H9 (cell line): ENCODE results near the gene ATG7. TPM values are rescaled to one million over a fixed set of nuclear protein-coding genes. Genes with fewer than 3 reads are reported as not detected.

Experiments used
- DNase-seq: peaks from one replicate; pipeline ENCODE4 v3.0.0-alpha.2; 2017
- H2AFZ ChIP-seq: one replicate; pipeline ENCODE4 v1.6.1; 2013; ENCODE audit warnings: mild to moderate bottlenecking, low read length, control low read depth, moderate library complexity
- H2AK5ac ChIP-seq: 2 replicates; pipeline ENCODE4 v1.6.1; 2013; ENCODE audit warnings: low read length, control low read depth, mixed read lengths; ENCODE audit not compliant: insufficient read length
- H2BK120ac ChIP-seq: one replicate; pipeline ENCODE4 v1.6.1; 2013; ENCODE audit warnings: low read depth, mild to moderate bottlenecking, low read length, control low read depth, inconsistent platforms; ENCODE audit not compliant: poor library complexity, severe bottlenecking
- H2BK12ac ChIP-seq: 2 replicates; pipeline ENCODE4 v1.6.1; 2013; ENCODE audit warnings: low read length, control low read depth, mixed read lengths, low read depth; ENCODE audit not compliant: insufficient read length
- H2BK15ac ChIP-seq: 2 replicates; pipeline ENCODE4 v1.6.1; 2013; ENCODE audit warnings: low read depth, low read length, control low read depth
- H2BK20ac ChIP-seq: one replicate; pipeline ENCODE4 v1.6.1; 2013; ENCODE audit warnings: low read depth, mild to moderate bottlenecking, low read length, control low read depth, inconsistent platforms; ENCODE audit not compliant: poor library complexity, severe bottlenecking
- H2BK5ac ChIP-seq: 2 replicates; pipeline ENCODE4 v1.6.1; 2013; ENCODE audit warnings: low read length, control low read depth, mixed read lengths; ENCODE audit not compliant: insufficient read length
- H3K14ac ChIP-seq: 2 replicates; pipeline ENCODE4 v1.6.1; 2013; ENCODE audit warnings: low read length, control low read depth; ENCODE audit not compliant: insufficient read depth
- H3K18ac ChIP-seq: 2 replicates; pipeline ENCODE4 v1.6.1; 2013; ENCODE audit warnings: low read depth, mild to moderate bottlenecking, mixed read lengths, low read length, control low read depth; ENCODE audit not compliant: insufficient read length
- H3K23ac ChIP-seq: 2 replicates; pipeline ENCODE4 v1.6.1; 2013; ENCODE audit warnings: low read length, control low read depth, mixed read lengths, low read depth; ENCODE audit not compliant: insufficient read length
- H3K23me2 ChIP-seq: 2 replicates; pipeline ENCODE4 v1.6.1; 2013; ENCODE audit warnings: low read depth, mild to moderate bottlenecking, mixed read lengths, low read length, control low read depth; ENCODE audit not compliant: insufficient read length, poor library complexity, severe bottlenecking
- H3K27ac ChIP-seq: 2 replicates; pipeline ENCODE4 v1.5.1; 2013; ENCODE audit warnings: low read length, control low read depth, mixed read lengths, low read depth; ENCODE audit not compliant: insufficient read length
- H3K27me3 ChIP-seq: 2 replicates; pipeline ENCODE4 v1.6.1; 2013; ENCODE audit warnings: low read length, control low read depth, inconsistent platforms; ENCODE audit not compliant: insufficient read depth
- H3K4ac ChIP-seq: 2 replicates; pipeline ENCODE4 v1.6.1; 2013; ENCODE audit warnings: low read depth, mild to moderate bottlenecking, control low read depth, inconsistent platforms, low read length, moderate library complexity
- H3K4me1 ChIP-seq: 2 replicates; pipeline ENCODE4 v1.6.1; 2013; ENCODE audit warnings: low read length, control low read depth, inconsistent platforms; ENCODE audit not compliant: insufficient read depth
- H3K4me2 ChIP-seq: 2 replicates; pipeline ENCODE4 v1.6.1; 2013; ENCODE audit warnings: low read length, control low read depth, mixed read lengths; ENCODE audit not compliant: insufficient read length, insufficient read depth
- H3K56ac ChIP-seq: 2 replicates; pipeline ENCODE4 v1.6.1; 2013; ENCODE audit warnings: low read depth, mild to moderate bottlenecking, mixed read lengths, low read length, control low read depth; ENCODE audit not compliant: insufficient read length
- H3K79me1 ChIP-seq: 2 replicates; pipeline ENCODE4 v1.6.1; 2013; ENCODE audit warnings: low read depth, mild to moderate bottlenecking, moderate library complexity, low read length, control low read depth, inconsistent platforms; ENCODE audit not compliant: insufficient read depth, poor library complexity, severe bottlenecking
- H3K79me2 ChIP-seq: 2 replicates; pipeline ENCODE4 v1.6.1; 2013; ENCODE audit warnings: low read length, control low read depth, inconsistent platforms; ENCODE audit not compliant: insufficient read depth
- H3K9ac ChIP-seq: 2 replicates; pipeline ENCODE4 v1.6.1; 2013; ENCODE audit warnings: low read length, control low read depth, mixed read lengths; ENCODE audit not compliant: insufficient read length; ENCODE audit errors: extremely low read depth
- H3K9me3 ChIP-seq: one replicate; pipeline ENCODE4 v1.6.1; 2013; ENCODE audit warnings: low read depth, low read length, inconsistent platforms; ENCODE audit not compliant: control insufficient read depth
- H3T11ph ChIP-seq: one replicate; pipeline ENCODE4 v1.6.1; 2013; ENCODE audit warnings: mild to moderate bottlenecking, low read length, control low read depth, inconsistent platforms
- H4K20me1 ChIP-seq: one replicate; pipeline ENCODE4 v1.6.1; 2013; ENCODE audit not compliant: control insufficient read depth, insufficient read length, insufficient read depth
- H4K5ac ChIP-seq: 2 replicates; pipeline ENCODE4 v1.6.1; 2013; ENCODE audit warnings: low read depth, mild to moderate bottlenecking, mixed read lengths, low read length, control low read depth; ENCODE audit not compliant: insufficient read length
- H4K8ac ChIP-seq: replicated peaks from 2 replicates; pipeline ENCODE4 v1.6.1; 2013; ENCODE audit warnings: low read length, control low read depth, mixed read lengths, low read depth; ENCODE audit not compliant: insufficient read length
- H4K91ac ChIP-seq: 2 replicates; pipeline ENCODE4 v1.6.1; 2013; ENCODE audit warnings: low read depth, mild to moderate bottlenecking, moderate library complexity, mixed read lengths, low read length, control low read depth; ENCODE audit not compliant: insufficient read length
- H3K27ac Mint-ChIP-seq, 3 experiments: 2 replicates in 2 of 3; 3 replicates in 1 of 3; pipeline ENCODE4 v1.8.0; 2020 to 2021; ENCODE audit warnings: mixed read lengths in 3 of 3, mild to moderate bottlenecking in 1 of 3, moderate library complexity in 1 of 3
- H3K27me3 Mint-ChIP-seq: 2 replicates; pipeline ENCODE4 v1.8.0; 2021; ENCODE audit warnings: low read depth, mild to moderate bottlenecking, moderate library complexity, mixed read lengths
- H3K36me3 Mint-ChIP-seq, 3 experiments: 2 replicates in 2 of 3; 3 replicates in 1 of 3; pipeline ENCODE4 v1.8.0; 2020 to 2021; ENCODE audit warnings: low read depth in 3 of 3, mixed read lengths in 3 of 3; ENCODE audit not compliant: insufficient read depth in 1 of 3
- H3K4me1 Mint-ChIP-seq, 2 experiments: 2 replicates each; pipeline ENCODE4 v1.8.0; 2020; ENCODE audit warnings: mixed read lengths in 2 of 2
- H3K4me3 Mint-ChIP-seq, 2 experiments: 2 replicates in 1 of 2; 3 replicates in 1 of 2; pipeline ENCODE4 v1.8.0; 2020 to 2021; ENCODE audit warnings: mild to moderate bottlenecking in 2 of 2, mixed read lengths in 2 of 2, moderate library complexity in 1 of 2
- H3K9me3 Mint-ChIP-seq, 2 experiments: 2 replicates in 1 of 2; 3 replicates in 1 of 2; pipeline ENCODE4 v1.8.0; 2020; ENCODE audit warnings: mild to moderate bottlenecking in 2 of 2, mixed read lengths in 2 of 2, moderate library complexity in 1 of 2
- WGBS: extraction: QIAGEN DNeasy Blood & Tissue Kit; methylation state at CpG from one replicate; pipeline ENCODE4 v1.1.7; 2013; ENCODE audit warnings: missing lambda C conversion rate, low lambda C conversion rate, mixed read lengths; ENCODE audit not compliant: insufficient read length; ENCODE audit errors: extremely low coverage; 5-methylcytosine and 5-hydroxymethylcytosine counted together
- total RNA-seq: library from RNA; stranded (reverse); gene quantifications from 2 replicates; pipeline ENCODE4 v1.2.1, GENCODE V29; 2021
- TF ChIP-seq, protein P1 (sequence below): fragments of 200-600 bp; sonication (generic); conservative IDR thresholded peaks from 3 replicates; pipeline ENCODE4 v1.8.0; 2021; ENCODE audit warnings: antibody characterized with exemption, mild to moderate bottlenecking

The ATG7 gene
- total RNA-seq, 1 experiment from 2014 or later: 17.9 TPM

DNA sequence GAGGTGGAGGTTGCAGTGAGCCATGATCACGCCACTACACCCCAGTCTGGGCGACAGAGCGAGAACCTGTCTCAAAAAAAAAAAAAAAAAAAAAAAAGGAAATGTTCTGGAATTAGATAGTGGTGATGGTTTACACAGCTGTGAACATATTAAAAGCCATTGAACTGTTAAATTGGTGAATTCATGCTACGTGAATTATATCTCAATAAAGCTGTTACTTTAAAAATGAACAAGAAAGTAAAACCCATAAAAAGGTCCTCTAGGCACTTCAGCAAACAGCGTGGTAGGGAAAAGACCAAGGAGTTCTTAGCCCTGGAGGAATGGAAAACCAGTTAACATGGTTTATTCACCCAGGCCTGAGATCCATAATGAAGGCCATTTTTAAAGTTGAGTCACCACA is 180.1 kb downstream of the ATG7 start:
- no CpG with 5 or more reads among the region's 5 CpGs for WGBS
- H2AK5ac ChIP-seq: no peak overlapping the region
- no peak overlapping the region for H3K4ac ChIP-seq
- H3K4me3 Mint-ChIP-seq: no peak overlapping the region
- H3K79me2 ChIP-seq: no peaks in the 10 kb centered on the region
- no peak for DNase-seq
- no peak overlapping the region for H3K18ac ChIP-seq
- H3K27me3 Mint-ChIP-seq: no peaks in the 10 kb centered on the region; the same call in 1 of the 2 replicates
- no peak overlapping the region for H2BK5ac ChIP-seq
- no peaks in the 10 kb centered on the region for H3K27me3 ChIP-seq
- H3K9ac ChIP-seq: no peak overlapping the region
- no peaks in the 10 kb centered on the region for H3K9me3 ChIP-seq
- no peak overlapping the region for H4K91ac ChIP-seq
- H4K20me1 ChIP-seq: no peaks in the 10 kb centered on the region
- no peak overlapping the region for H3T11ph ChIP-seq
- H4K8ac ChIP-seq: no peak overlapping the region
- no peak overlapping the region for H4K5ac ChIP-seq
- H3K23ac ChIP-seq: no peak overlapping the region
- no peak overlapping the region for H3K27ac Mint-ChIP-seq
- H3K4me1 Mint-ChIP-seq: peaks cover 5 to 14% of the 10 kb centered on the region in 2 experiments
- no peak overlapping the region for H2AFZ ChIP-seq
- TF ChIP-seq, protein P1, sequence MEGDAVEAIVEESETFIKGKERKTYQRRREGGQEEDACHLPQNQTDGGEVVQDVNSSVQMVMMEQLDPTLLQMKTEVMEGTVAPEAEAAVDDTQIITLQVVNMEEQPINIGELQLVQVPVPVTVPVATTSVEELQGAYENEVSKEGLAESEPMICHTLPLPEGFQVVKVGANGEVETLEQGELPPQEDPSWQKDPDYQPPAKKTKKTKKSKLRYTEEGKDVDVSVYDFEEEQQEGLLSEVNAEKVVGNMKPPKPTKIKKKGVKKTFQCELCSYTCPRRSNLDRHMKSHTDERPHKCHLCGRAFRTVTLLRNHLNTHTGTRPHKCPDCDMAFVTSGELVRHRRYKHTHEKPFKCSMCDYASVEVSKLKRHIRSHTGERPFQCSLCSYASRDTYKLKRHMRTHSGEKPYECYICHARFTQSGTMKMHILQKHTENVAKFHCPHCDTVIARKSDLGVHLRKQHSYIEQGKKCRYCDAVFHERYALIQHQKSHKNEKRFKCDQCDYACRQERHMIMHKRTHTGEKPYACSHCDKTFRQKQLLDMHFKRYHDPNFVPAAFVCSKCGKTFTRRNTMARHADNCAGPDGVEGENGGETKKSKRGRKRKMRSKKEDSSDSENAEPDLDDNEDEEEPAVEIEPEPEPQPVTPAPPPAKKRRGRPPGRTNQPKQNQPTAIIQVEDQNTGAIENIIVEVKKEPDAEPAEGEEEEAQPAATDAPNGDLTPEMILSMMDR: no peak
- H3K23me2 ChIP-seq: no peaks in the 10 kb centered on the region
- H3K14ac ChIP-seq: no peak overlapping the region
- no peak overlapping the region for H3K4me2 ChIP-seq
- no peak overlapping the region for H3K27ac ChIP-seq
- no peaks in the 10 kb centered on the region for H3K79me1 ChIP-seq
- H3K4me1 ChIP-seq: no peaks in the 10 kb centered on the region
- H3K56ac ChIP-seq: no peak overlapping the region
- H3K36me3 Mint-ChIP-seq: no peaks in the 10 kb centered on the region
- no peak overlapping the region for H2BK120ac ChIP-seq
- H3K9me3 Mint-ChIP-seq: no peaks in the 10 kb centered on the region
- no peak overlapping the region for H2BK15ac ChIP-seq
- H2BK20ac ChIP-seq: no peak overlapping the region
- no peak overlapping the region for H2BK12ac ChIP-seq
